Glomerular visceral epithelial cell (primary cell): ENCODE data around the gene ABCC9.
A peak's percentile ranks its signal among the peaks of the same experiment; 100 is the strongest.
"Not testable (repeated sequence)": the region's sequence is repeated elsewhere in the genome, so short reads cannot be mapped to it uniquely, and the experiment has no call there.

Source experiments
- DNase-seq: peaks from one replicate; pipeline ENCODE4 v3.0.0-alpha.2; 2016; ENCODE audit errors: extremely low spot score

The ABCC9 gene

DNA sequence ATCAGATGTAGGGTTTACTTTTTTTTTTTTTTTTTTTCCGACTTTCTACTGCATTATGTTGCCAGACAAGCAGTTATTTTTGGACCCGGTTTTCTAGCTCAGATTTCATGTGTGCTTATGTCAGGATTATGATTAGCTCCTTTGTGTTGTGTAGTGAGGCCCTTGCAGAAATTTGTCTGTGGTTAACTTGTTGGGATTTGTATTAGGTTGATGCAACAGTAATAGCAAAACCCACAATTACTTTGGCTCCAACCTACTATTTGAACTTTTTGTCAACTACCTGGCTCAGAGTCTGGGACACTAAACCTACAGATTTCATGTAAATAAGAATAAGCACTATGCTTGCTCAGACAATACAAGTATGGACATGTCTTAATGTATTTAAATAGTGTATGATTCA is 122.6 kb downstream of the ABCC9 start:
- DNase-seq: peak; percentile 11

DNA sequence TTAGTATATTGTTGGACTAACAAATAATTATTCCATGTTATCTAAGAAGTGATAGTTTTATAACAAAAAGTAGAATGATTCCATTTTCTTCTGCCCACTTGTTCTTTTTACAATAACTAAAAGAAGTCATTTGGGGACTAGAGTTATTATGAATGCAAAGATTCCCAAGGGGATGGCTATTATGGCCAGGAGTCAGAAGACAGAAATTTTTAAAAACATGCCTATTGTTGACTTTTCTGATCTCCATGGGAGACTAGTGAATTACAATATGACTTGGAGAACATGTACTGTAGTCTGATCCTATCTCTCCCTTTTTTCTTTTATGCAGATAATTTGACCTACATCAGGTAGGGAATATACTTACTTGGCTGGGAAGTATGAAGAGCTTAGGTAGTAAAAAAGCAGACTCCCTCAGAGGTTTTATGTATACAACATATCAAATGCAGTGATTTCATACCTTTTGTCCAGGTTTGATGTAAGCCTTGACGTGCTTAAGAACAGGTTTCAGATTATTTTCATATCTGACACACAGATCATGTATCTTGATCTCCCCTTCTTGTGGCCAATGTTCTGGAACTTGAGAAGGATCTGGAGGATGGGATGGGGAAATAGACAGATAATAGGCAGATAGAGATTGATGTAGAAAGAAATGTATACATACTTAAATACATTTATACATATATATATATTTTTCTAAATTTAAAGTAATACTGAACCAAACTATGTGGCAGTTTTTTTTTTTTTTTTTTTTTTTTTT is 125.7 kb downstream of the ABCC9 start:
- no peak for DNase-seq

DNA sequence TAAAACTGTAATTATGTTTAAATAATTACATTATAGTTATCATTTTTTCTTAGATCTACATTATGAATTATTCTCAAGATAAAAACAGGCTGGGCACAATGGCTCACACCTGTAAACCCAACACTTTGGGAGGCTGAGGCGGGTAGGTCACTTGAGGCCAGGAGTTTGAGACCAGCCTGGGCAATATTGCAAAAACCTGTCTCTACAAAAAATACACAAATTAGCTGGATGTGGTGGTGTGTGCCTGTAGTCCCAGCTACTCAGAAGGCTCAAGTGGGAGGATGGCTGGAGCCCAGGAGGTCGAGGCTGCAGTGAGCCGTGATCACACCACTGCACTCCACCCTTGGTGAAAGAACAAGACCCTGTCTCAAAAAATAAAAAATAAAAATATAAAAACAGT is 126.4 kb downstream of the ABCC9 start:
- DNase-seq: no peak

DNA sequence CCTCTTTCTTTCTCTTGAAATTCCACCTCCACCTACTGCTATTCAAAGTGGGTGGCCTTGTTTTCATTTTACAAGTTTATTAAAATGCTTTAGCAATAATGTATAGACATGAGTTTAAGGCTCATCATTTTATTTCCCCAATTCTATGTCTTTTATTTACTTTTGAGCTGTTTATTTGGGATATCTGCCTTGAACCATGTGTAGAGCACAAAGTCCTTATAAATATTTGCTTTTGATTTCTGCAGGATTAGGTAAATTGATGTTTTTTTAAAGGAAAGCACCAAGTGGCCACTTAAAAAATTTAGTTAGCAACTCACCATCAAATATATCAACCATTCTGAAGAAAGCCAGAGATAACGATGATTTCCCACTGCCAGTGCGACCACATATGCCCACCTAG is 126.9 kb downstream of the ABCC9 start:
- no peak for DNase-seq

DNA sequence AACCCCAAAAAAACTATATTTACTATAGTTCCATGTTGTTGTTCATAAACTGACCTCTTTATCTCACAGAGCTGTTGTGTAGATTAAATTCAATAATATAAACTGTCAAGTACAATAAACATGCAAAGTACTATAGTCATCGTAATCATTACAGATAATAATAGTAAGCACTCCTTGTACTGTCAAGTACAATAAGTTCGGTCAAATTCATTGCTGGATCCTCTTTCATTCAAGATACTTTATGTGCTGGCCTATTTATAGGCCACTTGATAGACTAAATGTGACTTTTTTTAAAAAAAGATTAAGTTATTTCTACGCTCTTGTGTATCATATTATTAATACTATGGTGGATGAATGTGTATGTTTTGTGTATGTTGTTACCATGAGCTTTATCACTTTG is 127.5 kb downstream of the ABCC9 start:
- no peak for DNase-seq

DNA sequence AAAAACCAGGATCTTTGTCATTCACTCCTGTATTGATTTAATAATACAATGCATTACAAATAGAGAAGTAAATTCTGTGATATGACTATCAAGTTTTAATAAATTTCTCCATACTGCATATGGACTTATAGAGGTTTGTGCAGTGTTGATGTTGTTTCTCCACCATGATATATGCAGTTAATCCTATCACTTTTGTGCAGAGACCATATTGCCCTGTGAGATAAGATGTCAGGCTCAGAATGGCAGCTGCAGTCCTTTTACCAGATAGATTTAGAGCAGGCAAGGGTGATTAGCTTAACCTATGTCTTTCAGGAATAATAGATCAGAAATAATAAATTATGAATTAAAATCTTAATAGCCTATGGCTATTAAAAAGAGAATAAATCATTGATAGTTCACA is 128.1 kb downstream of the ABCC9 start:
- DNase-seq: no peak

DNA sequence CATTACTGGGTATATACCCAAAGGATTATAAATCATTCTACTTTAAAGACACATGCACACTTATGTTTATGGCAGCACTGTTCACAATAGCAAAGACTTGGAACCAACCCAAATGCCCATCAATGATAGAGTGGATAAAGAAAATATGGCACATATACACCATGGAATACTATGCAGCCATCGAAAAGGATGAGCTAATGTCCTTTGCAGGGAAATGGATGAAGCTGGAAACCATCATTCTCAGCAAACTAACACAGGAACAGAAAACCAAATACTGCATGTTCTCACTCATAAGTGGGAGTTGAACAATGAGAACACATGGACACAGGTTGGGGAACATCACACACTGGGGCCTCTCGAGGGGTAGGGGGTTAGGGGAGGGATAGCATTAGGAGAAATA is 128.9 kb downstream of the ABCC9 start:
- not testable (repeated sequence) for DNase-seq

DNA sequence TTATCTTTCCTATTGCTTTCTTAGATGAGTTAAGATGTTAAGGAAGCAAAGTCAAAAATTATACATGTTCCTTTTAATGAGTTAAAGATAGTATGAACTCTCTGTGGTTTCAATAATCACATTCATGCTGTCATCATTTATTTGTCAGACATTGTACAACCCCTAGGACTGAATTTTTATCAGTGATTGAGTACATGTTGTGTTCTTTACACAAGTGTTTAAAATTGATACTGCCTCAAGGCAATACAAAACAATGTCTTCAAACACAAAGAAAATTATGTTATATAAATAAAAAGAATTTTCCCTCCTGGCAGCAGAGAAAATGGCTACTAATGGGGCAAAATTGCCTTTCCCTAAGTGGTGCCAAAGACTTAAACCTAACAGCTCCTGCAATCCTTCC is 132.1 kb downstream of the ABCC9 start:
- DNase-seq: no peak

DNA sequence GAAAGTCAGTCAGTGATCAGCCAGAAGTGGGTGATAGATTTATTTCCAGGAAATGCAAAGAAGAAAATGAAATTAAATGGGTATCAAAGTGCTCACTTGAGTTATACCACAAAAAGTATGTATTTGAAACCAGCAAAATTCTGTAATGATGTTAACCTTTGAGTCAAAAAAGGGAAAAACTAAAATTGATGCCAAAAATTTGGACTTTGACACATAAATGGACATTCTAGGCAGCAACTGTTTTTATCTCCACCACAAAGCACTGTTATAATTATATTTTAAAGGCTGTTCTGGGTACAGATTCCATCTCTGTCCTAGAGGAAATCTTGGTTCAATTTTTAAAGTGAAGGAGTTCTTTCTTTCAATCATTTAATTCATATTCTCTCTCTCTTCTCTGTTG is 135.0 kb downstream of the ABCC9 start:
- no peak for DNase-seq

DNA sequence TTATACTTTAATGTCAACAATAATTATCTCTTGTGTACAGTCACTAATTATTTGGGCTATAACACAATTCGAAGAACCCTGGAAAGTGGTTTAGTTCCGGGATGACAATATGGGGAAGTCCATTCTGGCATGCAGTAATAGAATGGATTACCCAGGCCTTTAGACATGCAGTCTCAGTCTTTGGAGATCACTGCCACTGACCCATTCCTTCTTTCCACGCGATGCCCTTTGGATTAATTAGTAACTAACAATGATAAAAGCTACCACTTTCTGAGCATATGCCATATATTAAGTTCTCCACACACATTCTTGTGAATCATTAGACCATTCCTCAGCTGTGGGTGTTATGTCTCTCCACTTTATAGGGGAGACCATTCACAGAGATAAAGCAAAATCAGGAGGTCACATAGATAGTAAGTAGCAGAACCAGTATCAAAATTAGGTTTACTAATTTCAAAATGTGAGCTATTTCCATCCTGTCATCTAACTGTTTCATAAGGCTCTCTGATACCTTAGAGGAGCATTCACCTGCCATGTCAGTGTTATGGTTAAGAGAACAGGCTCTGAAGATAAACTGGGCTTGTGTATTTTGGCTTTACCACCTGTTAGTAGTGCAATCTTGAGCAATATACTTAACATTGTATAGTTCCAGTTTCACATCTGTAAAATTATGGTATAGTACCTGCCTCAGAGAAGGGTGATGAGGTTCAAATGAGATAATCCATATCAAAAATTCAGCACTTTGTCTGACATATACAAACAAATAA is 139.5 kb downstream of the ABCC9 start:
- DNase-seq: peak; percentile 86

DNA sequence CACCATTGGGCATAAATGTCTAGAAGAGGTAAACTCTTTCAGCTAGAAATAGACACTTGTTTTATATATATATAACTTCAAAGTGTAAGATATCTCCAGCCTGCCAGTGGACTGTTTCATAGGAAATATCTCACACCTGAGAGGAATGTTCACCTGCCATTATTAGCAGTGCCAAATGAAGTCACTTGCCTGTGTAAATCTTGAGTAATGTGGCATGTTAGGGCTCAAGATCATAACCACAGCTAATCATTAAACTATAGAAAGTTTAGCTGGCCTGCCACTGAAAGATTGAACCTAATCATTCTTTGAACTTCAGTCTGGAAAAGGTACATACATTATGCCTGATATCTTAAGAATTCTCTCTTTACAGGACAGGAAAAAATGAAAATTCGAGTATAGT is 141.2 kb downstream of the ABCC9 start:
- DNase-seq: peak; percentile 8

DNA sequence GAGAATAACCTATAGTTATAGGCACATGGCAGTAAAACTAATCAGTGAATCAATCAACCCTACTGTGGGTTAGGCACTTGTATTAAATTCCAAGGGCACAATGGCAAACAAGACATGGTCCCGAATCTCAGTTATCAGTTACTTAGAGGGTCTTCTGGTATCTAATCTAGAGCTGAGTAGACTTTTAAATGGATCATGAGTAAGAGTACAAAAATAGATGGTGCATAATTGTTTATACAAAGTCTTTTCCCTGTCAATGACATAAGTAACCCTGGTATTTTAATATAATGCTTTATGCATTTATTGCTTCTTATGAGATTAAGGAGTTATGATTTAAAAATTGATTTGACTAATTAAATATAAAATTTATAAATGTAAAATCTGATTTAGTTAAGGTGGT is 143.7 kb downstream of the ABCC9 start:
- DNase-seq: no peak

DNA sequence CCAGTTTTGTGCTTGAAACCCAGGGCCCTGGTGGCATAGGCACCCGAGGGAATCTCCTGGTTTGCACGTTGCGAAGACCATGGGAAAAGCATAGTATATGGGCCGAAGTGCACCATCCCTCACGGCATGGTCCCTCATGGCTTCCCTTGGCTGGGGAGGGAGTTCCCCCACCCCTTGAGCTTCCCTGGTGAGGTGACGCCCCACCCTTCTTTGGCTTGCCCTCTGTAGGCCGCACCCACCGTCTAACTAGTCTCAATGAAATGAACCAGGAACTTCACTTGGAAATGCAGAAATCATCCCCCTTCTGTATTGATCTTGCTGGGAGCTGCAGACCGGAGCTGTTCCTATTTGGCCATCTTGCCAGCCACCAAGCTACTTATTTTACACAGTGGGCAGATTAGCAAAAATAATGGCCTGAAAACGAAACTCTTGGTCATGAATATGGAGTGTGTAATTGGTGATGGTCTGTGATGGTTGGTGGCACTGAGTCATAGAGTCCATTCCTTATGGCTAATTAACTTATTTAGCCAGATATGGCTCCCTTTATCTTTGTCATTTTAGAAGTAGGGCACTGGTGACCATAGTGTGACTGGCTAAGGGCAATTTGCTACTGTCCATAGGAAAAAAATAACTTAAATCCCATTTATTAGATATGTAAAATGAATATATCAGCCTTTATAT is 145.4 kb downstream of the ABCC9 start:
- DNase-seq: no peak

DNA sequence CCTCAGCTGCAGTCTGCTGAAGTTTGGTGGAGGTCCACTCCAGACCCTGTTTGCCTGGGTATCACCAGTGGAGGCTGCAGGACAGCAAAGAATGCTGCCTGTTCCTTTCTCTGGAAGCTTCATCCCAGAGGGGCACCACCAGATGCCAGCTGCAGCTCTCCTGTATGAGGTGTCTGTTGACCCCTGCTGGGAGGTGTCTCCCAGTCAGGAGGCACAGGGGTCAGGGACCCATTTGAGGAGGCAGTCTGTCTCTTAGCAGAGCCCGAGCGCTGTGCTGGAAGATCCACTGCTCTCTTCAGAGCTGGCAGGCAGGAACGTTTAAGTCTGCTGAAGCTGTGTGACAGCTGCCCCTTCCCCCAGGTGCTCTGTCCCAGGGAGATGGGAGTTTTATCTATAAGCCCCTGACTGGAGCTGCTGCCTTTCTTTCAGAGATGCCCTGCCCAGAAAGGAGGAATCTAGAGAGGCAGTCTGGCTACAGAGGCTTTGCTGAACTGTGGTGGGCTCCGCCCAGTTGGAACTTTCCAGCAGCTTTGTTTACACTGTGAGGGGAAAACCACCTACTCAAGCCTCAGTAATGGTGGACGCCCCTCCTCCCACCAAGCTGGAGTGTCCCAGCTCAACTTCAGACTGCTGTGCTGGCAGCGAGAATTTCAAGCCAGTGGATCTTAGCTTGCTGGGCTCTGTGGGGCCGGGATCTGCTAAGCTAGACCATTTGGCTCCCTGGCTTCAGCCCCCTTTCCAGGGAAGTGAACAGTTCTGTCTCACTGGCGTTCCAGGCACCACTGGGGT is 146.2 kb downstream of the ABCC9 start:
- not testable (repeated sequence) for DNase-seq

DNA sequence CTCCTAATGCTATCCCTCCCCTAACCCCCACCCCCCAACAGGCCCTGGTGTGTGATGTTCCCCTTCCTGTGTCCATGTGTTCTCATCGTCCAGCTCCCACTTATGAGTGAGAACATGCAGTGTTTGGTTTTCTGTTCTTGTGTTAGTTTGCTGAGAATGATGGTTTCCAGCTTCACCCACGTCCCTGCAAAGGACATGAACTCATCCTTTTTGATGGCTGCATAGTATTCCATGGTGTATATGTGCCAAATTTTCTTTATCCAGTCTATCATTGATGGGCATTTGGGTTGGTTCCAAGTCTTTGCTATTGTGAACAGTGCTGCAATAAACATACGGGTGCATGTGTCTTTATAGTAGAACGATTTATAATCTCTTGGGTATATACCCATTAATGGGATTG is 151.5 kb downstream of the ABCC9 start:
- not testable (repeated sequence) for DNase-seq

DNA sequence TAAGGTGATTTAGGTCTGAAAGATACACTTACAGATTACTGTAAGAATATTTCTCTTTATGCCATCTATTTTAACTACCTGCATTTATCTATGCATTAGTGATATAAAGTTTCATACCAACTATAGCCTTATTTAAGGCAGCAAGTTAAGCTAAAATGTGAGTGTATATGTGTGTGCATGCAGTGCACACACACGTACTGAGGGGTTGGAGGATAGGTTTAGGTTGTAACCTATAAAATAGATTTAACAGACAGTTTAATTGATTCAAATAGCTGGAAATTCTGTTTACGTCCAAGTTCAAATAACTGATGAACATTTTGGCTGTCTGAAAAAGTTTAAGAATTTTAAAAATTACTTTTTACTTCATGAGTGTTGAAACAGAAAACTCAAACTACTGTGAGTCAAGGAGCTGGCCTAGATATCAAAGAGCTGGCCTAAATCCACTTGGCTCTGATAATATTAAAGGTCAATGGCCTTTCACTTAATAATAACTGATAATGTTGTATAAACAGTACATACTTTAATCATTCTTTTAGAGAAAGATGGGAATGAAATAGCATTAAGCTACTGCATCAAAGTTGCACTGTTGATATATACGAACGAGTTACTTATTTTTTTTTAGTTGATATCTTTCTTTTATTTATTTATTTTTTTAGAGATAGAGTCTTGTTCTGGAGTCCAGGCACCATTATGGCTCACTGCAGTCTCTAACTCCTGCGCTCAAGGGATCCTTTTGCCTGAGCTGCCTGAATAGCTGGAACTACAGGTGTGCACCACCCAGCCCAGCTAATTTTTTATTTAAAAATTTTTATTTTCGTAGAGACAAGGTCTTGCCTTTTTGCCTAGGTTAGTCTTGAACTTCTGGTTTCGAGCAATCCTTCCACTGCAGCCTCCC is 152.9 kb downstream of the ABCC9 start:
- no peak for DNase-seq

DNA sequence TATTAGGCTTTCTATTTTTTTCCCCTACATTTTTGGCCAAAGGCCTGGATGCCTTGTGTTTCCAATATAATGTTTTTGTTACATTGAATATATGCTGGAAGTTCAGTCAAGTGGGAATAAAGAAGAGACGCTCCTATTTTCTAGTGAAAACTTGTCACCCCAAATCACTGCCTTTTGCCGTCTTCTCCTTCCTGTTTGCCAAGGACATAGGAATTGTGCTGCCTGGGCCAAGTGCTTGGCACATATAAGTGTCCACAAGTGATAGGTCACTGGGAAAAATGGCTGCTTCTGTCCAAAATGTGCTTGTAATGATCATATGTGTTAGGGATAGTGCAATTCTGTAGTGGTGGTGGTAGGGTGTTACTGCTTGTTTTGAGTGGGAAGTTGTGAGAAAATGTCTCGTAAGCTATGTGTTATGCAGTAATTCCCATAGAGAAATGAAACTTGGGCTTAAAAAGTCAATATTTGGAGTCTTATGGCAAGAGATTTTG is 155.1 kb downstream of the ABCC9 start:
- no peak for DNase-seq

DNA sequence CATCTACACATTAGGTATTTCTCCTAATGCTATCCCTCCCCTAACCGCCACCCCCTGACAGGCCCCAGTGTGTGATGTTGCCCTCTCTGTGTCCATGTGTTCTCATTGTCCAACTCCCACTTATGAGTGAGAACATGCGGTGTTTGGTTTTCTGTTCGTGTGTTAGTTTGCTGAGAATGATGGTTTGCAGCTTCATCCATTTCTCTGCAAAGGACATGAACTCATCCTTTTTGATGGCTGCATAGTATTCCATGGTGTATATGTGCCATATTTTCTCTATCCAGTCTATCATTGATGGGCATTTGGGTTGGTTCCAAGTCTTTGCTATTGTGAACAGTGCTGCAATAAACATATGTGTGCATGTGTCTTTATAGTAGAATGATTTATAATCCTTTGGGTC is 158.5 kb downstream of the ABCC9 start:
- not testable (repeated sequence) for DNase-seq

DNA sequence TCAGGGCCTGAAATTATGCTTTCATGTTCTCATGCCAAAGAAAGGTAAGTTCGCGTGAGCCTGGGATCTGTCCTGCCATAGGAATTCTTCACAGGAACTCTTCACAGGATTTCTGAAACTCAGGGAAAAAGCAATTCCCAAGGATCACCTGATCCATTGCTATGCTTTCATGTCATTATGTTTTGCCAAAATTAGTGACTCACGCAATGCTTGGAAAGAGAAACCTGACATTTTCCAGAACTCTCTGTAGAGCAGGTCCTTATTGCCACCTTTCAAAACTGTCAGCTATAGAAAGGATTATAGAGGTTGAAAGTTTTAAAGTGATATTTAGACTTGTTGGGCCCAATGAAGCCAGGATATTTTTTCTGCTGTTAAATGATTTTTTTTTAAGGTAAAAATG is 160.4 kb downstream of the ABCC9 start:
- DNase-seq: no peak

DNA sequence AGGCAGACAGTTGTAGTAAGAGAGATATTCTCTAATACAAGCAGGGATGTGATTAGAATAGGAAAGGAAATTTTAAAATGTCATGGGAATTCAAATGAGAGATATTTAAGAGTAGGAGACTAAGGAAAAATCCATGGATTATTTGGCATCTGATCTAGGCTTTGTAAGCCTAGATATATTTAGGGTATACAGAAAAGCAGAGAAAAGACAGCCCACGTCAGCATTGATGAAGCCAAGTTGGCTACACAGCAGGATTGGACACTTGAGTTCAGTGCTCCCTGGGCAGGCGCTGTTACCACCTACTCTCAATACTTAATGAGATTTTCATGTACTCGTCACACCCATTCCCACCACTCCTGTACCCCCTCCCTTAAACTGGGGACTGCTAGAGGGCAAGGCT is 165.1 kb downstream of the ABCC9 start:
- no peak for DNase-seq
